Lung (tissue), 12 donors: ENCODE data around the gene KANK2. TPM values are rescaled to one million over a fixed set of nuclear protein-coding genes. Genes with fewer than 3 reads are reported as not detected.

Source experiments
- ATAC-seq: fragments of 200-7000 bp; cut with Tn5 transposase; one replicate; pipeline ENCODE4 v1.9.1; 2020; ENCODE audit warnings: moderate number of reproducible peaks; ENCODE audit not compliant: insufficient read depth, low FRiP score
- DNase-seq, 3 donors: peaks; one replicate each; pipeline ENCODE4 v3.0.0-alpha.2; 2013 to 2017
- H3K27ac ChIP-seq, 2 donors: one replicate each; pipeline ENCODE4 v1.5.1; 2013; ENCODE audit warnings: mild to moderate bottlenecking in 2 of 2, moderate library complexity in 2 of 2, control low read depth in 1 of 2, inconsistent platforms in 1 of 2, low read depth in 1 of 2, low read length in 1 of 2
- H3K27me3 ChIP-seq, 3 donors: one replicate each; pipeline ENCODE4 v1.5.1; 2013; ENCODE audit warnings: low read length in 2 of 3; ENCODE audit not compliant: control insufficient read depth in 3 of 3, insufficient read depth in 3 of 3
- H3K36me3 ChIP-seq, 4 donors: one replicate each; pipeline ENCODE4 v1.5.1; 2013; ENCODE audit warnings: low read length in 4 of 4, mild to moderate bottlenecking in 1 of 4, moderate library complexity in 1 of 4; ENCODE audit not compliant: control insufficient read depth in 4 of 4, insufficient read depth in 4 of 4
- H3K4me1 ChIP-seq, 5 donors: one replicate each; pipeline ENCODE4 v1.5.1; 2013; ENCODE audit warnings: low read length in 5 of 5, mild to moderate bottlenecking in 2 of 5, moderate library complexity in 1 of 5; ENCODE audit not compliant: control insufficient read depth in 5 of 5, insufficient read depth in 5 of 5
- H3K4me3 ChIP-seq: one replicate; pipeline ENCODE4 v1.5.1; 2013; ENCODE audit warnings: mild to moderate bottlenecking, control low read depth, moderate library complexity
- H3K9ac ChIP-seq, 2 donors: one replicate each; pipeline ENCODE4 v1.5.1; 2013; ENCODE audit warnings: low read length in 2 of 2, control low read depth in 1 of 2; ENCODE audit not compliant: insufficient read depth in 1 of 2
- H3K9me3 ChIP-seq, 4 donors: one replicate each; pipeline ENCODE4 v1.5.1; 2013; ENCODE audit warnings: low read length in 3 of 4, mild to moderate bottlenecking in 1 of 4, moderate library complexity in 1 of 4; ENCODE audit not compliant: control insufficient read depth in 4 of 4, insufficient read depth in 3 of 4
- CTCF ChIP-seq: IDR thresholded peaks from 2 replicates; pipeline ENCODE4 v1.5.1; 2012; ENCODE audit warnings: mild to moderate bottlenecking; ENCODE audit errors: control extremely low read depth, extremely low read depth
- WGBS, 2 donors: extraction: QIAGEN DNeasy Blood & Tissue Kit; methylation state at CpG; one replicate each; pipeline ENCODE4 v1.1.7; 2013; 5-methylcytosine and 5-hydroxymethylcytosine counted together
- polyA plus RNA-seq, 2 donors: library from polyadenylated mRNA; stranded (reverse); fragments of 200-250 nt; gene quantifications; one replicate each; pipeline ENCODE4 v1.2.1, GENCODE V29; 2013
- total RNA-seq, 2 donors: library from RNA; depleted of rRNA in 1 of 2; stranded (reverse); fragments of >200 nt in 1 of 2; gene quantifications; one replicate each; pipeline ENCODE4 v1.2.1, GENCODE V29; 2014 to 2021
- donor health status: control.
- donor health status: control.
- donor health status: Bipolar disorder and iron deficiency.
- donor health status: healthy.
- donor health status: DM: yes; HTN: yes; CAD: no.

The KANK2 gene
- total and polyA plus RNA-seq, 4 donors = 90.1 to 164 (median 113) TPM

GRCh38 chr19:11234486-11235075 is 37.2 kb upstream of the KANK2 start:
- 85 to 90% methylated on average over 5 of the region's 5 CpGs for WGBS, 2 donors
- DNase-seq (no peak), ATAC-seq (no peak)
- H3K27me3 ChIP-seq = no peaks in the 10 kb centered on the region
- no peak overlapping the region for H3K4me3 ChIP-seq
- H3K27ac ChIP-seq = no peak overlapping the region
- H3K36me3 ChIP-seq = peaks cover 0 to 50% (median 34%) of the 10 kb centered on the region in 4 donors
- H3K9me3 ChIP-seq = peaks cover 0 to 2% (median 0%) of the 10 kb centered on the region in 4 donors
- TF ChIP-seq CTCF = no peak
- H3K9ac ChIP-seq = no peak overlapping the region
- H3K4me1 ChIP-seq = peaks cover 0 to 5% (median 0%) of the 10 kb centered on the region in 5 donors

- 88 to 89% methylated on average over 15 of the region's 15 CpGs for WGBS, 2 donors
- no peak for DNase-seq
These were observed 35.7 kb upstream of the KANK2 start for GRCh38 chr19:11233073-11233472.

GRCh38 chr19:11232555-11232954 is 35.2 kb upstream of the KANK2 start:
- ATAC-seq = no peak
- WGBS, 2 donors = 87 to 89% methylated on average over 4 of the region's 4 CpGs

More at GRCh38 chr19:11233073-11233472, 35.7 kb upstream of the KANK2 start:
- TF ChIP-seq CTCF = no peak
- no peak overlapping the region for H3K4me3 ChIP-seq
- H3K27me3 ChIP-seq = no peaks in the 10 kb centered on the region
- H3K36me3 ChIP-seq = peaks cover 0 to 50% (median 23%) of the 10 kb centered on the region in 4 donors
- H3K9ac ChIP-seq = no peak overlapping the region
- no peak for ATAC-seq
- no peaks in the 10 kb centered on the region for H3K9me3 ChIP-seq
- H3K4me1 ChIP-seq = peaks cover 0 to 5% (median 0%) of the 10 kb centered on the region in 5 donors
- no peak overlapping the region for H3K27ac ChIP-seq

More at GRCh38 chr19:11232555-11232954, 35.2 kb upstream of the KANK2 start:
- no peak overlapping the region for H3K9ac ChIP-seq
- peaks cover 0 to 50% (median 23%) of the 10 kb centered on the region in 4 donors for H3K36me3 ChIP-seq
- no peak overlapping the region for H3K4me3 ChIP-seq
- peaks cover 0 to 5% (median 0%) of the 10 kb centered on the region in 5 donors for H3K4me1 ChIP-seq
- DNase-seq = no peak
- H3K27me3 ChIP-seq = no peaks in the 10 kb centered on the region
- TF ChIP-seq CTCF = no peak
- H3K27ac ChIP-seq = no peak overlapping the region
- no peaks in the 10 kb centered on the region for H3K9me3 ChIP-seq
